ENCODE results near the gene FGF19. TPM values are rescaled to one million over a fixed set of nuclear protein-coding genes. Genes with fewer than 3 reads are reported as not detected.

The FGF19 gene
- total and polyA plus RNA-seq, 2 experiments from 2014 or later: not detected

DNA sequence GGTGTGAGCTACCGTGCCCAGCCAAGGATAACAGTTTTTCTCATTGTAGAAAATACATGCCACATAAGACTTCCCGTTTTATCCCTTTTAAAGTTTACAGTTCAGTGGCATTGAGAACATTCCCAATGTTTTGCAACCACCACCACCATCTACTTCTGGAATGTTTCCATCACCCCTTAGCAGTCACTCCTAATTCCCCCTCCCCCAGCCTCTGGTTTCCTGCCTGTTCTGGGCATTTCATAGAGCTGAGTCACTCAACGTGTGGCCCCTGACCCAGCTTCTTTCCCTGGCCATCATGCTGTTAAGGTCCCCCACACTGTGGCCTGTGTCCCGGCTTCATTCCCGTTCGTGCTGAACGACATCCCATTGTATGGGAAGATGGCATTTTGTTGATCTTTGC is 40.6 kb upstream of the FGF19 start:
- no peaks in the 10 kb centered on the region for H4K20me1 ChIP-seq (ENCODE audit: insufficient read depth)
- no peaks in the 10 kb centered on the region for H3K4me1 ChIP-seq (ENCODE audit: insufficient read depth)
- peaks cover 5% of the 10 kb centered on the region for H3K27me3 ChIP-seq (replicated peaks; ENCODE audit: insufficient read depth)
- no peak overlapping the region for H3K9ac ChIP-seq
- H3K36me3 ChIP-seq (ENCODE audit: low read depth): no peaks in the 10 kb centered on the region
- no peaks in the 10 kb centered on the region for H3K79me2 ChIP-seq (ENCODE audit: insufficient read depth)
- no peak overlapping the region for H3K4me3 ChIP-seq
- H3K9me3 ChIP-seq (ENCODE audit: low read depth): no peaks in the 10 kb centered on the region
- WGBS, 2 experiments (ENCODE audit: low coverage in 1 of 2, low lambda C conversion rate in 2 of 2, missing lambda C conversion rate in 2 of 2): 57 to 58% methylated on average over 7 of the region's 7 CpGs
- no peak overlapping the region for H3K4me2 ChIP-seq (ENCODE audit: unreplicated experiment)
- no peak for DNase-seq
- no peaks in the 10 kb centered on the region for H3F3A ChIP-seq (ENCODE audit: insufficient read depth)
- no peak overlapping the region for H3K27ac ChIP-seq
- no peaks in the 10 kb centered on the region for H3K9me2 ChIP-seq (ENCODE audit: insufficient read depth)
- no peak for TF ChIP-seq EZH2phosphoT487 (IDR thresholded peaks at IDR 0.05; ENCODE audit: insufficient read depth, low read depth)
- TF ChIP-seq EZH2 (IDR thresholded peaks at IDR 0.05; ENCODE audit: insufficient read depth, poor library complexity, severe bottlenecking): no peak
- no peak overlapping the region for H2AFZ ChIP-seq
- in situ Hi-C loops (cut with MboI): no loop called here

DNA sequence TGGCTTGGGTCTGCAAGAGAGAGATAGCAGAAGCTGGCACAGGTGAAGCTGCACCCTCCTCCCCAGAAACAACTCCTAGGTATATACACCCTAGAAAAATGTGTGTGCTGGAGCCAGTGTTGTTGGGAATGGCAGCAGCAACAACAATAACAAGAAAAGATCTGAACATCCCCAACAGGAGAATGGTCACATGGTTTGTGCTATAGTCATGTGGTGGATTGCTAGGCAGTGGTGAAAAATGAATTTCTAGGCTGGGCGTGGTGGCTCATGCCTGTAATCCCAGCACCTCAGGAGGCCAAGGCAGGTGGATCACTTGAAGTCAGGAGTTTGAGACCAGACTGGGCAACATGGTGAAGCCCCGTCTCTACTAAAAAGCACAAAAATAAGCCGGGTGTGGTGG is 31.0 kb upstream of the FGF19 start:
- no peak for DNase-seq
- Histone ChIP-seq H3K79me2 (ENCODE audit: insufficient read depth) (no peaks in the 10 kb centered on the region), H3K4me1 (ENCODE audit: insufficient read depth) (no peaks in the 10 kb centered on the region), H2AFZ (no peak overlapping the region), H3K36me3 (ENCODE audit: low read depth) (no peaks in the 10 kb centered on the region), H3K4me3 (no peak overlapping the region), H3K27me3 (replicated peaks; ENCODE audit: insufficient read depth) (peaks cover 3% of the 10 kb centered on the region; the same call in 1 of the 2 replicates), H3K4me2 (ENCODE audit: unreplicated experiment) (no peak overlapping the region), H3K9ac (no peak overlapping the region), H3K9me3 (ENCODE audit: low read depth) (no peaks in the 10 kb centered on the region), H3K9me2 (ENCODE audit: insufficient read depth) (no peaks in the 10 kb centered on the region), H4K20me1 (ENCODE audit: insufficient read depth) (no peaks in the 10 kb centered on the region), H3F3A (ENCODE audit: insufficient read depth) (no peaks in the 10 kb centered on the region), H3K27ac (no peak overlapping the region)
- 50 to 57% methylated on average over 3 of the region's 3 CpGs for WGBS, 2 experiments (ENCODE audit: low coverage in 1 of 2, low lambda C conversion rate in 2 of 2, missing lambda C conversion rate in 2 of 2)
- in situ Hi-C loops (cut with MboI): no loop called here
- no peak for TF ChIP-seq EZH2phosphoT487 (IDR thresholded peaks at IDR 0.05; ENCODE audit: insufficient read depth, low read depth)
- TF ChIP-seq EZH2 (IDR thresholded peaks at IDR 0.05; ENCODE audit: insufficient read depth, poor library complexity, severe bottlenecking): no peak

DNA sequence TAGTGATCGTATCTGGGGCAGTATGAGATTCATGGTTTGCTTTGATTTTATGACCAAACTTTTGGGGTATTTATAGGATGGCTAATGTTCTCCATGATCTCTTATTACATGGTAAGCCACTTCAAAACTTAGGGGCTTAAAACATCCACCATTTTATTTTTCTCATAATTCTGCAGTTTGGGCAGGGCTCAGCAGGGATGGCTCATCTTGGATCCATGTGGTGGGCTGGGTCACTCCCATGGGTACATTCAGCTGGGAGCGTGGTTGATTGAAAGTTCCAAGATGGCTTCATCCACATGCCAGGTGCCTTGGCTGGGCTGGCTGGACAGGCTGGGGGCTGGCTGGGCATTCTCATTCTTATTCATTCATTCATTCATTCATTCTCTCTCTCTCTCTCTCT is 30.5 kb upstream of the FGF19 start:
- DNase-seq: no peak
- no peaks in the 10 kb centered on the region for H3K9me3 ChIP-seq (ENCODE audit: low read depth)
- H3K4me3 ChIP-seq: no peak overlapping the region
- in situ Hi-C loops (cut with MboI): no loop called here
- no peaks in the 10 kb centered on the region for H3K9me2 ChIP-seq (ENCODE audit: insufficient read depth)
- no peak overlapping the region for H3K9ac ChIP-seq
- no peaks in the 10 kb centered on the region for H3K4me1 ChIP-seq (ENCODE audit: insufficient read depth)
- no peak overlapping the region for H2AFZ ChIP-seq
- no peak overlapping the region for H3K4me2 ChIP-seq (ENCODE audit: unreplicated experiment)
- TF ChIP-seq EZH2 (IDR thresholded peaks at IDR 0.05; ENCODE audit: insufficient read depth, poor library complexity, severe bottlenecking) (no peak), EZH2phosphoT487 (IDR thresholded peaks at IDR 0.05; ENCODE audit: insufficient read depth, low read depth) (no peak)
- no peaks in the 10 kb centered on the region for H3F3A ChIP-seq (ENCODE audit: insufficient read depth)
- no peaks in the 10 kb centered on the region for H4K20me1 ChIP-seq (ENCODE audit: insufficient read depth)
- WGBS, 2 experiments (ENCODE audit: low coverage in 1 of 2, low lambda C conversion rate in 2 of 2, missing lambda C conversion rate in 2 of 2): 46 to 56% methylated on average over 2 of the region's 2 CpGs
- no peaks in the 10 kb centered on the region for H3K36me3 ChIP-seq (ENCODE audit: low read depth)
- no peaks in the 10 kb centered on the region for H3K79me2 ChIP-seq (ENCODE audit: insufficient read depth)
- peaks cover 3% of the 10 kb centered on the region; the same call in 1 of the 2 replicates for H3K27me3 ChIP-seq (replicated peaks; ENCODE audit: insufficient read depth)
- H3K27ac ChIP-seq: no peak overlapping the region

DNA sequence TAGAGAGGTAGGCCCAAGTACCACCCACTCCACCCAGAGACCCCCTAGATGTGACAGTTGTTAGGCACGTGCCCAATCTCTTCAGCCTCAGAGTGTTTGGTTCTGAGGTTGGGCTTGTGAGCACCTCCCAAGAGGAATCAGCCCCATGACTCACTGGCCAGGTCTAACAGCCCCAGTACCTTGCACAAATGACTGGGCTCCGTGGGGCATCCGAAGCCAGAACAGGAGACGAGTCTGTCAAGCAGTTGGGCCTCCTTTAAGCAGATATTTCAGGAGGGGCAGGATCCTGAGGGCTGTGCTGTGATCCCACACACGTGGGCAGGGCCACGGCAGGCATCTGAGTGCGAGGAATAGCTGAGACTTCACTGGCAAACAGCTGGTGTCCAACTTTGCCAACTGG is 29.1 kb upstream of the FGF19 start:
- Histone ChIP-seq H3K4me3 (no peak overlapping the region), H3K27ac (no peak overlapping the region), H3K9me3 (ENCODE audit: low read depth) (no peaks in the 10 kb centered on the region), H3F3A (ENCODE audit: insufficient read depth) (no peaks in the 10 kb centered on the region), H3K36me3 (ENCODE audit: low read depth) (no peaks in the 10 kb centered on the region), H3K9ac (no peak overlapping the region), H3K9me2 (ENCODE audit: insufficient read depth) (no peaks in the 10 kb centered on the region), H4K20me1 (ENCODE audit: insufficient read depth) (no peaks in the 10 kb centered on the region), H3K27me3 (replicated peaks; ENCODE audit: insufficient read depth) (peaks cover 8% of the 10 kb centered on the region; the same call in 1 of the 2 replicates), H3K4me2 (ENCODE audit: unreplicated experiment) (no peak overlapping the region), H3K4me1 (ENCODE audit: insufficient read depth) (no peaks in the 10 kb centered on the region), H3K79me2 (ENCODE audit: insufficient read depth) (no peaks in the 10 kb centered on the region), H2AFZ (no peak overlapping the region)
- in situ Hi-C loops (cut with MboI): no loop called here
- 38 to 44% methylated on average over 7 of the region's 7 CpGs for whole genome bisulfite sequencing, 2 experiments (ENCODE audit: low coverage in 1 of 2, low lambda C conversion rate in 2 of 2, missing lambda C conversion rate in 2 of 2)
- DNase-seq: no peak
- TF ChIP-seq EZH2 (IDR thresholded peaks at IDR 0.05; ENCODE audit: insufficient read depth, poor library complexity, severe bottlenecking): no peak
- TF ChIP-seq EZH2phosphoT487 (IDR thresholded peaks at IDR 0.05; ENCODE audit: insufficient read depth, low read depth): no peak

- Histone ChIP-seq H2AFZ (no peak overlapping the region), H3K36me3 (ENCODE audit: low read depth) (no peaks in the 10 kb centered on the region), H3K9me3 (ENCODE audit: low read depth) (no peaks in the 10 kb centered on the region), H3K79me2 (ENCODE audit: insufficient read depth) (no peaks in the 10 kb centered on the region), H3K4me2 (ENCODE audit: unreplicated experiment) (no peak overlapping the region), H4K20me1 (ENCODE audit: insufficient read depth) (no peaks in the 10 kb centered on the region), H3K27ac (no peak overlapping the region), H3K4me1 (ENCODE audit: insufficient read depth) (no peaks in the 10 kb centered on the region), H3K9me2 (ENCODE audit: insufficient read depth) (no peaks in the 10 kb centered on the region), H3K27me3 (replicated peaks; ENCODE audit: insufficient read depth) (peaks cover 10% of the 10 kb centered on the region; the same call in 1 of the 2 replicates), H3F3A (ENCODE audit: insufficient read depth) (no peaks in the 10 kb centered on the region), H3K9ac (no peak overlapping the region), H3K4me3 (no peak overlapping the region)
- 41 to 48% methylated on average over 11 of the region's 11 CpGs for WGBS, 2 experiments (ENCODE audit: low coverage in 1 of 2, low lambda C conversion rate in 2 of 2, missing lambda C conversion rate in 2 of 2)
- TF ChIP-seq EZH2phosphoT487 (IDR thresholded peaks at IDR 0.05; ENCODE audit: insufficient read depth, low read depth) (no peak), EZH2 (IDR thresholded peaks at IDR 0.05; ENCODE audit: insufficient read depth, poor library complexity, severe bottlenecking) (no peak)
- DNase-seq: no peak
- in situ Hi-C loops (cut with MboI): no loop called here
Measured at GRCh38 chr11:69731110-69731509, 27.3 kb upstream of the FGF19 start.

Measured in GM23248 (cell line).